Right renal pelvis (tissue), 4 donors: ENCODE data around the gene TPO. TPM values are rescaled to one million over a fixed set of nuclear protein-coding genes. Genes with fewer than 3 reads are reported as not detected.

Source experiments
- DNase-seq, 4 donors: peaks; one replicate each; pipeline ENCODE4 v3.0.0-alpha.2; 2013; ENCODE audit warnings: low read depth in 4 of 4, low spot score in 3 of 4, missing footprints in 1 of 4
- polyA plus RNA-seq, 4 donors: library from polyadenylated mRNA; unstranded; fragments of 120-200 nt; gene quantifications; one replicate each; pipeline ENCODE4 v1.2.1, GENCODE V29; 2013; ENCODE audit not compliant: insufficient read length in 4 of 4

TPO gene
- polyA plus RNA-seq, 4 donors, result 0.10 to 0.21 (median 0.17) TPM; not detected in 1

DNA sequence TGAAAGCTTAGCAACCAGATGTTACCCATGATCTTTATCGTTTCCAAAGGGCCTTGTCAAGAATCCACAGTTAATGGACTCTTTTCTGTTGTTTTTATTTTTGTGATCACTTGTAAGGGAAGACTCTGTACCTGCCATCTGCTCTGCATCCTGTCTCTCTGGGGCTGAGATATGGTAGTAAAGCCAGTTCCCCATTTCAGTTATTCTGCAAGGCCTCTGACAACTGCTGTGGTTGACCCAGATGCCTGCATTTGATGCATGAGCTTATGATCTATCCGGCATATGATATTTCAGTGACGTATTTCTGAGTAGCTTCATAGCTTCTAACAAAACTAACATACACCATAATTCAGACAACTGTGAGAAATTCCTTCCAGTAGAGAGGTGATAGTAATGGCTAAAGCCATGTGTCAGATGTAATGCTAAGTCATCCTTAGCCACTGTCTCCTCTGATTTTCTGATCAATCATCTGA, 105.1 kb downstream of the TPO start:
- DNase-seq, result no peak

DNA sequence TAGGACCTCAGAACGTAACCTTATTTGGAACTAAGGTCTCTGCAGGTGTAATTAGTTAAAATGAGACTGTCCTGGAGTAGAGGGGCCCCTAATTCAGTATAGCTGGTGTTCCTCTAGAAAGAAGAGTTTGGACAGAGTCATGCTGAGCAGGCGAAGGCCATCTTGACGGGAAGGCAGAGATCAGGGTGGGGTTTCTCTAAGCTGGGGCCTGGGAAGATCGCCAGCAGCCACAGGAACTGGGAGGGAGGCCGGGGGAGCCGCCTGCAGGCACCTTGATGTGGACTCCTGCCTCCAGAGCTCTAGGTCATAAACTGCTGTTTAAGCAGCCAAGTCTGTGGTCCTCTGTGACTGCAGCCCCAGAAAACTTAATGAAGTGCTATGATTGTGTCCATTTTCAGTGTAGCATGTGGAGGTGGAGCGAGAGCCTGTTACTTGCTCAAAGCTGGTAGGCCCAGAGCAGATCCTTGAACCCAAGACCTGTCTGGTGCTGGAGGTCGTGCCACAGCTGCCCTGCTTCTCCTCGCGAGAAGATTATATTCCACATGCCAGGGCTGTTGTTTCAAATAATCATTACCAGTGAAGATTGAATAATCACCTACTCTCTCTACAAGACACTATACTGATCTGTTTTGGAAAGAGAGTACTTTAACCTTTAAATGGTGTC, 105.7 kb downstream of the TPO start:
- DNase-seq, result no peak

DNA sequence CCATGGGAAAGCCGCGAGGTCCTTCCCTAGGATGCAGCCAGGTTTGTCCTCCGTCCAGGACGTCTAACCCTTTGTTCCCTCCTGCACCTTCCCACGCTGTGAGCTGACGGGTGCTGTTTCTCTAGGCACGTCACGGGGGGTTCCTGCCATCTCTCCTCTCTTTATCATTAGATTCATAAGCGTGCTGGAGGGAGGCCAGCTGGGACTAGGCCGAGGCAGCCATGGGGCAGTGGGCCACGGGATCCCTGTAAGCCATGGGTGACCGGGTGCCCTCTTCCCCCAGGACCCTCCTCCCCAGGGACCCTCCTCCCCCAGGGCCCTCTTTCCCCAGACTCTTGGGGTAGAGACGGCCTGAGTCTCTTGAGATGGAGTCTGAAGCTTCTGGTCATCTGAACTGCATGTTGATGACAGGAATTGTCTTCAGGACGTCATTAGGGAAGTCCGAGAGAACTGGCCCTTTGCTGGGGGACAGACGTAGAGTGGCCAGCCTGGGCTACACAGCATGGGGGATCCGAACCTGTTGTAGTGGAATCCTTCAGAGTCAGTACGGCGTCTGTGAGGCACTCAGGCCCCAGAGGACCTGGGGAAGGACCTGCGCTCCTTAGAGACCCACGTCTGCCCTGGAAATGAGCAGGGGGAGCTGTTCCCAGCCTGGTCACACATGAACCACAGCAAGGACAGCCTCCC, 108.1 kb downstream of the TPO start:
- DNase-seq, result no peak

DNA sequence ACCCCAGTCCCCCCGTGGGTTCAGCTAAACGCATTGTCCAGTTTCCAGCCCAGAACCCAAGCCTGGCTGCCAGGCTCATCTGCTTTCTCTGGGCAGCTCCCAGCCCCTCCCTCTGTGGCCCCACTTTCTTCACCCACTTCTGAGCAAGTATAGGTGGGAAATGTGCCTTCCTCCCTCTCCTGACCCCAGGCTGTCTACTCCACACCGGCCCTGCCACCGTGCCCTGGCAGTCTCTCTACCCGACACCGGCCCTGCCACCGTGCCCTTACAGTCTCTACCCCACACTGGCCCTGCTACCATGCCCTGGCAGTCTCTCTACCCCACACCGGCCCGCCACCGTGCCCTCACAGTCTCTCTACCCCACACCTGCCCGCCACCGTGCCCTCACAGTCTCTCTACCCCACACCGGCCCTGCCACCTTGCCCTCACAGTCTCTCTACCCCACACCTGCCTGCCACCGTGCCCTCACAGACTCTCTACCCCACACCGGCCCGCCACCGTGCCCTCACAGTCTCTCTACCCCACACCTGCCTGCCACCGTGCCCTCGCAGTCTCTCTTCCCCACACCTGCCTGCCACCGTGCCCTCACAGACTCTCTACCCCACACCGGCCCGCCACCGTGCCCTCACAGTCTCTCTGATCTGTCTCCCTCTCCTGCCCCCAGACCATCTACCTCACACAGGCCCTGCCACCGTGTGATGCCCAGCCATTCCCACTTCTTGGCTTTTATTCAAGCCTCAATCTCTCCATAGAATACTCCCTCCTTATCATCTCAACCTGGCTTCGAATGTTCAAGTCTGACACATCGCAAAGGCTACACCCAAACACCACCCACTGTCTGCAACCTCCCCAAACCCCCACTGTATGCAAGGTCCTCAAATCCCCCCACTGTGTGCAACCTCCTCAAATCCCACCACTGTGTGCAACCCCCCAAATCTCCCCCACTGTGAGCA, 108.9 kb downstream of the TPO start:
- DNase-seq, result no peak

DNA sequence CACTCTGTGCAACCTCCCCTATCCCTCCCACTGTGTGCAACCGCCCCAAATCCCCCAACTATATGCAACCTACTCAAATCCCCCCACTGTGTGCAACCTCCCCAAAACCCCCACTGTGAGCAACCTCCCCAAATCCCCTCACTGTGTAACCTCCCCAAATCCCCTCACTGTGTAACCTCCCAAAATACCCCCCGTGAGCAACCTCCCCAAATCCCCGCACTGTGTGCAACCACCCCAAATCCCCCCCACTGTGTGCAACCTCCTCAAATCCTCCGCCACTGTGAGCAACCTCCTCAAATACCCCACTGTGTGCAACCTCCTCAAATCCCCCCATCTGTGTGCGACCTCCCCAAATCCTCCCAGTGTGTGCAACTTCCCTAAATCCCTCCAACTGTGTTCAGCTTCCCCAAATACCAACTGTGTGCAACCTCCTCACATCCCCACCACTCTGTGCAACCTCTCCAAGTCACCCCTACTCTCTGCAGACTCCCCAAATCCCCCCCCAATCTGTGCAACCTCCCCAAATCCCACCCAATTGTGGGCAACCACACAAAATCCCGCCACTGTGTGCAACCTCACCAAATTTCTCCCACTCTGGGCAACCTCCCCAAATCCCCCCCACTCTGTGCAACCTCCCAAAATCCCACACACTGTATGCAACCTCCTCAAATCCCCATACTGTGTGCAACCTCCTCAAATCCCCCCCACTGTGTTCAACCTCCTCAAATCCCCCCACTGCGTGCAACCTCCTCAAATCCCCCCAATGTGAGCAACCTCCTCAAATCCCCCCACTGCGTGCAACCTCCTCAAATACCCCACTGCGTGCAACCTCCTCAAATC, 114.1 kb downstream of the TPO start:
- no peak for DNase-seq

DNA sequence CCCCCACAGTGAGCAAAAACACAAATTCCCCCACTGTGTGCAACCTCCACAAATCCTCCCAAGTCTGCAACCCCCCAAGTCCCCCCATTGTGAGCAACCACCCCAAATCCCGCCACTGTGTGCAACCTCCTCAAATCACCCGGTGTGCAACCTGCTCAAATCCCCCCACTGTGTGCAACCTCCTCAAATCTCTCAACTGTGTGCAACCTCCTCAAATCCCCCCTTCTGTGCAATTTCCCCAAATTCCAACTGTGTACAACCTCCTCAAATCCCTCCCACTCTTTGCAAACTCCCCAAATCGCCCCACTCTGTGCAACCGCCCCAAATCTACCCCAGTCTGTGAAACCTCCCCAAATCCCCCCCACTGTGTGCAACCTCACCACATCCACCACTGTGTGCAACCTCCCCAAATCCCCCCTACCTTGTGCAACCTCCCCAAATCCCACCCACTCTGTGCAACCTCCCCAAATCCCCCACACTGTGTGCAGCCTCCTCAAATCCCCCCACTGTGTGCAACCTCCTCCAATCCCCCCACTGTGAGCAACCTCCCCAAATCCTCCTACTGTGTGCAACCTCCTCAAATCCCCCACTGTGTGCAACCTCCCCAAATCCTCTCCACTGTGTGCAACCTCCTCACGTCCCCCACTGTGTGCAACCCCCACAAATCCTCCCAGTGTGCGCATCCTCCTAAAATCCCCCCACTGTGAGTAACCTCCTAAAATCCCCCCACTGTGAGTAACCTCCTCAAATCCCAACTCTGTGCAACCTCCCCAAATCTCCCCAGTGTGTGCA, 115.2 kb downstream of the TPO start:
- DNase-seq, result no peak

DNA sequence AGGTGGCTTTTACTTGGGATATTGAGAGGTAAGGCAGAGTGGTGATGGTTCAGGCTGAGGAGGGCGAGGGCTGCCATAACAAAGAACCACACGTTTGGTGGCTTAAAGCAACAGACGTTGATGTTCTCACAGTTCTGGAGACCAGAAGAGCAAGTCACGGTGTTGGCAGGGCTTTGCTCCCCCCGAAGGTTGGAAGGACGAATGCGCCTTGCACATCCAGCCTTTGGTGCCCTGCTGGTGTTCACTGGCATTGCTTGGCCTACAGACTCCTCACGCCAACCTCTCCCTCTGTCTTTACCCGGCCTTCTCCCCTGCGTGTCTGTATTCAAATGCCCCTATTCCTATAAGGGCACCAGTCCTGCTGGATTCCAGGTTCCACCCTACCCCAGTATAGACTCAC, 125.4 kb downstream of the TPO start:
- no peak for DNase-seq

DNA sequence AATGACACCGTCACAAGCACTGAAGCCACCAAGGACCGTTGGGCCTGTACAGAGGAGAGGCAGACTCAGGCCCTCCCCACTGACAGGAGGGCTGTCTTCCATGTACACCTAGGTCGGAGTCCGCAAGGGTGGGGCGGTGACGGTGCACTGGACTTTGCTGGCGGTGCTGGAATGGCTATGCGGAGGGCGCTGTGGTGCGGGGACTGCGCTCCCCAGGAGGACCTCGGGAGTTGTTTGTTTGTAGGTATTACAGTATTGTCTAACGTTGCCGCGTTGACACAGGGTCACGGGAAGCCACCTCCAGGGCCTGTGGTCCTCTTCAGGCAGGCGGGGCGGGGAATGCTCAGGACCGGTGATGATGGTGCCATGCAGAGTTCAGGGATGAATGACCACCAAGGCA, 126.2 kb downstream of the TPO start:
- DNase-seq, result no peak

DNA sequence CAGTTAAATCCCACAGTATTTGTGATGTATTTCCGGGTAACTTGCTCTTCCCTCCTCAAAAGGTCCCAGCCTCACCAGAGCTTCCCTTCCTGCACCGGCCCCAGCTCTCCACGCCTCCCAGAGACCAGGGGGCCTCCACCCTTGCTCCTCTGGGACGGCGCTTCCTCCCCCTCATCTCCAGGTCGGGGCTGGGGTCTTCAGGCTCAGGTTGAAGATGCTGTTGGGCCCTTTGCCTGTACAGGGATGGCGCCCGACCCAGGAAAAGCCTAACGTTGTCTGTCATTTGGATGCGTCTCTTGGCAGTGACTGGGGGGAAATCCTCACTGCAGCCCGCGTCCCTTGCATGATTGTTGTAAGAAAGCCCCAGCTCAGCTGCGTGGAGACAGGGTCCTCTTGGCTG, 126.7 kb downstream of the TPO start:
- DNase-seq, result no peak

DNA sequence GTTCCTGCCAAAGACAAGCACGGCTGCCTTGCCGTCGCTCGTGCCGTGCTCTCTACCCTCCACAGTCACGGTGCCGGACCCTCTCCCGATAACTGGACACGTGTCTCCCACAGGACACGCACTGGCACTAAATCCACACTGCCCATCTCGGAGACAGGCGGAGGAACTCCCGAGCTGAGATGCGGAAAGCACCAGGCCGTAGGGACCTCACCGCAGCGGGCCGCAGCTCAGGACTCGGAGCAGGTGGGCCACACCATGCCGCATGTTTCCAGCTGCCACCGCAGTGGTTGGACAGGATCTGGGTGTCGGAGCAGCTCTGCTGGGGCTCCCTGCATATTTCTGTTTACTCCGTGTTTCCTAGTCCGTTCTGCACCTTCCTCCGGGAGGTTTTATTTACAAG, 127.2 kb downstream of the TPO start:
- no peak for DNase-seq

DNA sequence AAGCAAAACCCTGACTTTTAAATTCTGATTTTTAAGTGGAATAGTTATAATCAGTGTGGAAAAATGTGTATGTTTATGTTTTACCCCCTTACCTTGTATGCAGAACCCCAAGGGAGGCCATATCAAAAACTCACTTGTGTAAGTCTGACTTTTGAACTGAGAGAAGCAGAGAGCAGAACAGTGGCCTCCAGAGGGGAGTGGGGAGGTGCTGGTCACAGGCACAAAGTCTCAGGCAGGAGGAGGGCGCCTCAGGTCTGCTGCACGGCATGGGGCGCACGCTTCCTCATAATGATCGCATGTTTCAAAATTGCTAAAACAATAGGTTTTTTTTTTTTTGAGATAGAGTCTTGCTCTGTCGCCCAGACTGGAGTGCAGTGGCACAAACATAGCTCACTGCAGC, 127.8 kb downstream of the TPO start:
- no peak for DNase-seq

DNA sequence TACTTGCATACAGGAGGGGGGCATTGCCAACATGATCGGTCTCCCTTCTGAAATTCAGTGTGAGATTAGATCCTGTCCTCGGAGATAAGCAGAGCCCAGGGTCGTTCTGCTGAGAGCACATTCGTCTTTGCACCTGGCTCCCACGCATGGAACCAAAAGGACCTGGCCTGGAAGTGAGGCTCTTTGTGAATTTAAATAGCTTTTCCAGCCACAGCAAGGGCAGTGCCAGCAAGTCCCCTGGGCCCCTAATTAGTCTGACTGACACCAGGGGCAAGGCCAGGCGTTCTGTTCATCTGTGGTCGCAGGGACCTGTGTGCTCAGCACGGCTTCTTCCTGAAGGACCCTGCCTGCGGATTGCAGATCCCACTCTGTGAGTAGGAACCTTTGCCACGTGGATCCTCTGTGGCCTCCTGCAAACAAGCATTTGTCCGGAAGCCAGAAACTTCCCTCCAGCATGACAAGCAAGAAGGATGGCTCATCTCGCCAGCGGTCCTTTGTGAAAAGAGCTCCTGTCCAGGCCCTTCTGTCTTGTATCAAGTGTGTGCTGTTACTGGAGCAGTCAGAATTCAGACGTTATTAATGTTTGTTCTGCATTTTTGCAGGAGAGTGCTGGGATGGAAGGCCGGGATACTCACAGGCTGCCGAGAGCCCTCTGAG, 128.7 kb downstream of the TPO start:
- DNase-seq, result no peak

DNA sequence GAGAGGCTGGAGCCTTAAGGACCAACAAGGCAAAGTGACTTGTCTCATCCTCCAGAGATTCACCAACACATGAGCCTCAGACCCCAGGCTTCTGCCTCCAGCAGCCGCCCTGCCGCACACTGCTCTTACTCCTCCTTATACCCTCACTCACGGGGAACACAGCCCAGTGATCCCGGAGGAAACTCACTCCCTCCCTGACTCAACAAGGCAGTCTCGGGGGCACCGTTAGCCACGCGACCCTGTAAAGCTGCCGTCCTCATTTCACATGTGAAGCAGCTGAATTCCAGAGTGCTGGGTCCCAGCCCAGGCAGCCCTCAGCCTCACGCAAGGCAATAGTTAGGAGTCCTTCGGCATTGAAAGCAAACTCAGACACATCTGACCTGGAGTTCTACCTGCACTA, 129.7 kb downstream of the TPO start:
- DNase-seq, result no peak

DNA sequence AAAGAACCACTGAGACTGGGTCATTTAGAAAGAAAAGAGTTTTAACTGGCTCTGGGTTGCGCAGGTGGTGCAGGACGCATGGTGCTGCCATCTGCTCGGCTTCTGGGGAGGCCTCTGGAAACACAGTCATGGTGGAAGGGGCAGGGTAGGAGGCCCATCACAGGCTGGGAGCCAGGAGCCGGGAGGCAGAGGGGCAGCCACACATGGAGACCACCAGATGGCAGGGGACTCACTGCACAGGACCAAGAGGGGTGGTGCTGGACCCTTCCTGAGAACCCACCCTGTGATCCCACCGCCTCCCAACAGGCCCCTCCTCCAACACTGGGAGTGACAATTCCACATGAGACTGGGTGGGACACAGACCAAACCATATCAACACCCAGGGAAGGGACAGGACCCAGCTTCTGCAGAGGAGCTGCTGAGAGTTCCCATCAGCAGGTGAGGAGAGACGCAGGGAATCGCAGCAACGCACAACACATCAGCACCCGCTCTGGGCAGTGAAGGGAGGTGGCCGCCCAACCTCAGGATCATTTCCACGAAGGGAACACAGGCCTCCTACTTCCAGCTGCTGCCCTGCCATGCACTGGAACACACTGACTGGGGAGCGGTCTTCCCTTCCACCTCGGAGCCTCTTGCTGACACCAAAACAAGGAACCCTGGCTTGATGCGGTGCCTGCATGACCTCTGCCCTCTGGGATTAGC, 130.7 kb downstream of the TPO start:
- no peak for DNase-seq

DNA sequence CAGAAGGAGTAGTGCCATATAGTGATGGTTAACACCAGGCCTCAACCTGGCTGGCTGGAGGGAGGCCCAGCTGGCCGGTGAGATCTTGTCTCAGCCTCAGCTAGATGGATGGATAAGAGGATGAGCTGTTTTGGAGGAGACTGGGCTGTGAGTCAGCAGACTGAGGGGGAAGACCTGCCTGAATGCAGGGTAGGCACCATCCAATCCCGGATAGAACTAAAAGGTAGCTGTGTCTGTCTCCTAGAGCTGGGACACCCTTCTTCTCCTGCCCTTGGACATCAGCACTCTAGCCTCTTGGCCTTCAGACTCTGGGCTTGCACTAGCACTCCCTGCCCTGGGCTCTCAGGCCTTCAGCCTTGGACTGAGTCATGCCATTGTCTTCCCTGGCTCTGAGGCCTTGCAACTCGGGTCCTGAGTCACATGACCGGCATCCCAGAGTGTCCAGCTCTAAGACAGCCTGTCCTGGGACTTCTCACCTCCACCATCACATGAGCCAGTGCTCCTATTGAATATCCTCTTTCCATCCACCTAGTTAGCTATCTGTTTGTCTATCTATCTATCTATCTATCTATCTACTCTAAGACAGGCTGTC, 131.3 kb downstream of the TPO start:
- DNase-seq, result no peak

DNA sequence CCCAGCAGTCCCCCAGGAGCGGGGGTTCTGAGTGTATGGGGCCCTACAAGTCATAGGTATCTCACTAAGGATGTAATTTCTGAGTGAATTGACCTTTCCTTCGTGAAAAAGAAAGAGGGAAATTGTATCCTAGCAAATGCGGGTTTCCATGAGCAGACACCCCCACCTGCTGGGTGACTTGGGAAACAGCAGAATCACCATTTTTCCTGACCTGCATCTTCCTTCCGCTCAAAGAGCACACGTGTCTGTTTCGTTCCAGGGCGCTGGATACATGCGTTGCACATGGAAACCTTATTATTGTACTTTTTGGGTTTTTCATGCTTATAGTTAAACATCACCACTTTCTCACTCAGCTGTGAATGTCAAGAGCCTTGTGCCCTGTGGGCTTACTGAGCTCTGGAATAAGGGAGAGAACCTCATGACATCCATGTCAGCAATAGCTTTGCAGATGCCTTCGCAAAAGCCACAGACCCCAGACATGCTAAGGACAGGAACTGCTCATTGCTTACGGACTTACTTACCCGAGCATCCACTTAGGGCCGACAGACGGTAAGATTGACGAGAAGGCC, 132.8 kb downstream of the TPO start:
- peak in 2 of 4 donors; percentile 40 to 45 for DNase-seq

DNA sequence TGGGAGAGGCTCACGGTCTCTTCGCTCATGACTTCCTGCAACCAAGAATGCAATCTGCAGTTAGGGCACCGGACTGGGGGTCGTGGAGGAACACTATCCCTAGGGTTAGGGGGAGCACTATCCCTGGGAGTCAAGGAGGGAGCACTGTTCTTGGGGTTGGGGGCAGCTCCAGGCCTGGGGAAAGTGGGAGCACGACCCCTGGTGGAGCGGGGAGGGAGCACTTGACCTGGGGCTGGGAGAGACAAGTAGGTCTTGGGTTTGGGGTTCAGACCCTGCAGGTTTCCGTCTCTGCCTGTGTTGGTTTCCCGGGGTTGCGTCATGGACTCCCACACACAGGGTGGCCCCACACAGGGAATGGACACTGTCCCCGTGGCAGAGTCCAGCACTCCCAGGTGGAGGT, 133.6 kb downstream of the TPO start:
- DNase-seq, result no peak
